HG02798 (cell line): ENCODE data around the gene TBX2.

Experiments
- ATAC-seq: cut with Tn5 transposase; IDR thresholded peaks from one replicate; pipeline ENCODE4 v1.9.1; 2021; ENCODE audit warnings: mild to moderate bottlenecking; ENCODE audit not compliant: unreplicated experiment, poor library complexity

The TBX2 gene

GRCh38 chr17:61385577-61386236 is 13.9 kb upstream of the TBX2 start:
- ATAC-seq = no peak

GRCh38 chr17:61386251-61386650 is 13.4 kb upstream of the TBX2 start:
- no peak for ATAC-seq

GRCh38 chr17:61387011-61387410 is 12.6 kb upstream of the TBX2 start:
- no peak for ATAC-seq

GRCh38 chr17:61387511-61388305 is 11.9 kb upstream of the TBX2 start:
- ATAC-seq = no peak

- no peak for ATAC-seq
Measured at GRCh38 chr17:61388561-61389356, 10.9 kb upstream of the TBX2 start.

GRCh38 chr17:61389670-61390478 is 9.8 kb upstream of the TBX2 start:
- ATAC-seq = no peak

- ATAC-seq = no peak
Measured at GRCh38 chr17:61390479-61390791, 9.2 kb upstream of the TBX2 start.

- ATAC-seq = no peak
Measured at GRCh38 chr17:61391595-61392291, 7.9 kb upstream of the TBX2 start.

- no peak for ATAC-seq
Measured at GRCh38 chr17:61392679-61393078, 7.0 kb upstream of the TBX2 start.

- no peak for ATAC-seq
Measured at GRCh38 chr17:61393550-61393903, 6.1 kb upstream of the TBX2 start.

- no peak for ATAC-seq
Measured at GRCh38 chr17:61393904-61394629, 5.6 kb upstream of the TBX2 start.

GRCh38 chr17:61394630-61395408 is 4.8 kb upstream of the TBX2 start:
- no peak for ATAC-seq

GRCh38 chr17:61395409-61395982 is 4.1 kb upstream of the TBX2 start:
- no peak for ATAC-seq

- ATAC-seq = no peak
Measured at GRCh38 chr17:61395983-61396585, 3.6 kb upstream of the TBX2 start.

GRCh38 chr17:61396586-61397085 is 3.0 kb upstream of the TBX2 start:
- ATAC-seq = no peak

GRCh38 chr17:61397086-61397842 is 2.4 kb upstream of the TBX2 start:
- no peak for ATAC-seq

GRCh38 chr17:61398721-61399130 is 917 bp upstream of the TBX2 start:
- ATAC-seq = no peak
